Neuronal stem cell (in vitro differentiated cells): ENCODE measurements around the gene NUP62.
A peak's percentile ranks its signal among the peaks of the same experiment; 100 is the strongest.

Experiments used
- DNase-seq: peaks from one replicate; pipeline ENCODE4 v3.0.0-alpha.2; 2013; ENCODE audit warnings: low spot score
- H2AFZ ChIP-seq: one replicate; pipeline ENCODE4 v1.6.1; 2013; ENCODE audit warnings: mild to moderate bottlenecking, low read length, inconsistent platforms
- H2AK5ac ChIP-seq: 2 replicates; pipeline ENCODE4 v1.6.1; 2013; ENCODE audit warnings: low read depth, mild to moderate bottlenecking, inconsistent platforms, low read length, moderate library complexity, mixed read lengths
- H2BK120ac ChIP-seq: 2 replicates; pipeline ENCODE4 v1.6.1; 2013; ENCODE audit warnings: low read depth, mild to moderate bottlenecking, inconsistent platforms, low read length, moderate library complexity, mixed read lengths
- H2BK12ac ChIP-seq: one replicate; pipeline ENCODE4 v1.6.1; 2013; ENCODE audit warnings: low read length, inconsistent platforms
- H2BK15ac ChIP-seq: 2 replicates; pipeline ENCODE4 v1.6.1; 2013; ENCODE audit warnings: mild to moderate bottlenecking, low read length, inconsistent platforms, mixed read lengths
- H2BK5ac ChIP-seq: one replicate; pipeline ENCODE4 v1.6.1; 2013; ENCODE audit warnings: inconsistent platforms, mild to moderate bottlenecking, low read length, moderate library complexity
- H3K14ac ChIP-seq: one replicate; pipeline ENCODE4 v1.6.1; 2013; ENCODE audit warnings: low read length, inconsistent platforms
- H3K18ac ChIP-seq: 2 replicates; pipeline ENCODE4 v1.6.1; 2013; ENCODE audit warnings: low read length, inconsistent platforms
- H3K23ac ChIP-seq: 2 replicates; pipeline ENCODE4 v1.6.1; 2013; ENCODE audit warnings: low read depth, mild to moderate bottlenecking, mixed read lengths, low read length, inconsistent platforms; ENCODE audit not compliant: poor library complexity
- H3K27ac ChIP-seq: replicated peaks from 3 replicates; pipeline ENCODE4 v1.5.1; 2013; ENCODE audit warnings: low read length, inconsistent platforms
- H3K27me3 ChIP-seq, 3 experiments: 2 replicates each; pipeline ENCODE4 v1.6.1; 2013; ENCODE audit warnings: low read length in 3 of 3, mild to moderate bottlenecking in 2 of 3, inconsistent platforms in 1 of 3, low read depth in 1 of 3, mixed read lengths in 1 of 3, moderate library complexity in 1 of 3; ENCODE audit not compliant: control insufficient read depth in 3 of 3, insufficient read depth in 3 of 3
- H3K36me3 ChIP-seq, 2 donors: replicated peaks in 1 of 2; 2 replicates each; pipeline ENCODE4 v1.6.1; 2013; ENCODE audit warnings: low read length in 2 of 2; ENCODE audit not compliant: control insufficient read depth in 2 of 2, insufficient read depth in 2 of 2
- H3K4ac ChIP-seq: 2 replicates; pipeline ENCODE4 v1.6.1; 2013; ENCODE audit warnings: inconsistent platforms, mild to moderate bottlenecking, low read length, moderate library complexity
- H3K4me1 ChIP-seq, 2 donors: 1 replicate in 1 of 2; 2 replicates in 1 of 2; pipeline ENCODE4 v1.6.1; 2013; ENCODE audit warnings: low read length in 2 of 2, low read depth in 1 of 2; ENCODE audit not compliant: control insufficient read depth in 2 of 2, insufficient read depth in 1 of 2
- H3K4me2 ChIP-seq: one replicate; pipeline ENCODE4 v1.6.1; 2013; ENCODE audit warnings: mild to moderate bottlenecking, low read length, inconsistent platforms; ENCODE audit not compliant: insufficient read depth, poor library complexity, severe bottlenecking
- H3K4me3 ChIP-seq, 2 donors: 2 replicates each; pipeline ENCODE4 v1.5.1; 2013; ENCODE audit warnings: low read length in 2 of 2, mild to moderate bottlenecking in 2 of 2, inconsistent platforms in 1 of 2, moderate library complexity in 1 of 2
- H3K79me1 ChIP-seq: one replicate; pipeline ENCODE4 v1.6.1; 2013; ENCODE audit warnings: low read depth, mild to moderate bottlenecking, inconsistent platforms, low read length, moderate library complexity
- H3K9ac ChIP-seq: one replicate; pipeline ENCODE4 v1.6.1; 2013; ENCODE audit warnings: mild to moderate bottlenecking, low read depth, low read length, inconsistent platforms; ENCODE audit not compliant: poor library complexity
- H3K9me3 ChIP-seq, 2 donors: replicated peaks in 1 of 2; 2 replicates each; pipeline versions ENCODE3 to v1.6.1; 2013; ENCODE audit warnings: low read length in 2 of 2, mild to moderate bottlenecking in 2 of 2, inconsistent platforms in 1 of 2, low read depth in 1 of 2, mixed read lengths in 1 of 2, moderate library complexity in 1 of 2; ENCODE audit not compliant: control insufficient read depth in 2 of 2, insufficient read depth in 1 of 2
- H4K8ac ChIP-seq: one replicate; pipeline ENCODE4 v1.6.1; 2013; ENCODE audit warnings: low read depth, mild to moderate bottlenecking, inconsistent platforms, low read length, moderate library complexity
- H4K91ac ChIP-seq: one replicate; pipeline ENCODE4 v1.6.1; 2013; ENCODE audit warnings: low read length, low read depth, mild to moderate bottlenecking, inconsistent platforms; ENCODE audit not compliant: poor library complexity
- WGBS, 2 donors: extraction: QIAGEN DNeasy Blood & Tissue Kit; methylation state at CpG; one replicate each; pipeline ENCODE4 v1.1.7; 2013; ENCODE audit warnings: missing lambda C conversion rate in 2 of 2, mixed read lengths in 1 of 2; ENCODE audit not compliant: insufficient read length in 2 of 2, insufficient replicate concordance in 1 of 2; ENCODE audit errors: extremely low coverage in 2 of 2; 5-methylcytosine and 5-hydroxymethylcytosine counted together

The NUP62 gene

DNA sequence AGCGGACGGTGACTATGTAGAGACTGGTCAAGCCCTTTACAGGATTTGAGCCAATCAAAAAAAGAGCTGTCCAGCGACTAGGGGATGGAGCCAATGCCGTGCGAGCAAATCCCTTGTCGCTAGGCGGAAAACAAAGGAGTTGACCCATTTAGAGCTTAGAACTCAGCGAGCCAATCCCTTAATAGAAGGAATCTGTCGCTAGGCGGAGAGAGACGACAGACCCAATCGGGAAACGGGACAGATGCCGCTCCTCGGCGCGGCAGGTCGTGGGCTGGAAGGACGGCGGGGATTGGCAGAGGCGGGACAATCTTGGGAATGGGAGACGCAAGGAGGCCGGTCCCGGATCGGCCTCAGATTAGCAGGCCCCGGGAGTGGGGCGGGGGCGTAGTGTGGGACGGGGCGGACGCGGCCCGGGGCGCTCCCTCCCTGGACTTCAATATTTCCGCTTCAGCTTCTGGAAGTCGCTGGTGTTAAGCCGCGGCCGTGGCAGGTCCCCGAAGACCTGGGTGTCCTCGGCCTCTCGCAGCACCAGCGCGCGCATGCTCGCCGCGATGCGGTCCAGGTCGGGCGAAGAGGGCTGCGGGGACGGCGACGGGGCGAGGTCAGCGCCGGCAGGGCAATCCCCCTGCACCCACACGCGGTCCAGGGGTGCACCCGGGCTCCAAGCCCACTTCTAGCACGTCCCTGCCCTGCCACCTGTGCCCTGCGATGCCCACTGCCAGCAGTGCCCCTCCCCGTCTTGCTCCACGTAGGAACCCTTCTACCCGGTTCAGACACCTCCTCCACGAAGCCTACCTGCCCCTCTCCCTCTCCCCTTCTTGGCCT, 59.6 kb downstream of the NUP62 start:
- H3K79me1 ChIP-seq, result peaks cover 5% of the 10 kb centered on the region
- peak overlapping the region; percentile 70 for H4K8ac ChIP-seq
- no CpG with 5 or more reads among the region's 67 CpGs for WGBS, 2 donors
- H3K23ac ChIP-seq, result peak overlapping the region; percentile 92
- peak overlapping the region; percentile 42 for H3K4ac ChIP-seq
- no peak overlapping the region for H2BK120ac ChIP-seq
- peak overlapping the region; percentile 99 for H2AK5ac ChIP-seq
- DNase-seq, result peak; percentile 100
- H2AFZ ChIP-seq, result peak overlapping the region; percentile 82
- H3K4me3 ChIP-seq, result peak overlapping the region; percentile 50 to 82
- peak overlapping the region; percentile 96 for H3K9ac ChIP-seq
- peak overlapping the region; percentile 60 for H2BK15ac ChIP-seq
- peak overlapping the region; percentile 98 for H3K18ac ChIP-seq
- H3K36me3 ChIP-seq, result peaks cover 6 to 21% of the 10 kb centered on the region in 2 donors
- H3K27me3 ChIP-seq, result no peaks in the 10 kb centered on the region
- H3K9me3 ChIP-seq, result no peaks in the 10 kb centered on the region
- H3K4me1 ChIP-seq, result peaks cover 17 to 18% of the 10 kb centered on the region in 2 donors
- peak overlapping the region; percentile 86 for H3K14ac ChIP-seq
- peak overlapping the region; percentile 75 for H3K4me2 ChIP-seq
- peak overlapping the region; percentile 91 for H2BK12ac ChIP-seq
- H2BK5ac ChIP-seq, result peak overlapping the region; percentile 96
- peak overlapping the region; percentile 93 for H4K91ac ChIP-seq
- peak overlapping the region; percentile 90 for H3K27ac ChIP-seq

DNA sequence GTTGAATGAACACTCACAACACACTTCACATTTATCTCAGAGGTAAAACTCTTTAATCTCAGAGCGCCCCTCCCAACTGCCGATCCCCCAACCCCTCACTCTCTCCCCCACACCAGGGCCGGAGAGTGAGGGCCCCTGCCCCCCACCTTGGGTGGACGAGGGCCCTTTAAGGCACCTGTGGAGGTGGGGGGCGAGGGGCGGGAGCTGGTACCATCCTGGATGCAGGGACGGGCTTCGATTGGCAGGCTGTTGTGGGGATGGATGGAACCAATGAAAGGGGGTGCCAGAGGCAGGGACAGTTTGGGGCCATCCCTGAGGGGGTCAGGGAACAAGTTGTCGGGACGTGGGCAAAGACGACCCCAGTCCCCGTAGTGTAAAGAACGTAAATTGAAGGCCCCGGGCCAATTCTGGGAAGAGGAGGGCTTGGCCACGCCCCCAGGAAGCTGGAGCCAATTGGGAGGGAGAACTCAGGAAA, 60.3 kb downstream of the NUP62 start:
- Histone ChIP-seq H3K4ac (no peak overlapping the region), H3K4me1 (peaks cover 17 to 18% of the 10 kb centered on the region in 2 donors), H3K9ac (peak overlapping the region; percentile 68), H3K27me3 (no peaks in the 10 kb centered on the region), H2BK120ac (peak overlapping the region; percentile 26), H2BK5ac (no peak overlapping the region), H3K14ac (no peak overlapping the region), H4K8ac (no peak overlapping the region), H4K91ac (no peak overlapping the region), H2BK15ac (no peak overlapping the region), H3K36me3 (peaks cover 11 to 27% of the 10 kb centered on the region in 2 donors), H3K27ac (peak overlapping the region; percentile 85), H3K4me3 (peak overlapping the region; percentile 34 to 79), H3K9me3 (no peaks in the 10 kb centered on the region), H2AFZ (peak overlapping the region; percentile 66), H3K18ac (peak overlapping the region; percentile 73), H2AK5ac (no peak overlapping the region), H3K23ac (no peak overlapping the region), H2BK12ac (no peak overlapping the region), H3K4me2 (peak overlapping the region; percentile 75), H3K79me1 (peaks cover 3% of the 10 kb centered on the region)
- DNase-seq, result no peak
- WGBS, 2 donors, result no CpG with 5 or more reads among the region's 15 CpGs

DNA sequence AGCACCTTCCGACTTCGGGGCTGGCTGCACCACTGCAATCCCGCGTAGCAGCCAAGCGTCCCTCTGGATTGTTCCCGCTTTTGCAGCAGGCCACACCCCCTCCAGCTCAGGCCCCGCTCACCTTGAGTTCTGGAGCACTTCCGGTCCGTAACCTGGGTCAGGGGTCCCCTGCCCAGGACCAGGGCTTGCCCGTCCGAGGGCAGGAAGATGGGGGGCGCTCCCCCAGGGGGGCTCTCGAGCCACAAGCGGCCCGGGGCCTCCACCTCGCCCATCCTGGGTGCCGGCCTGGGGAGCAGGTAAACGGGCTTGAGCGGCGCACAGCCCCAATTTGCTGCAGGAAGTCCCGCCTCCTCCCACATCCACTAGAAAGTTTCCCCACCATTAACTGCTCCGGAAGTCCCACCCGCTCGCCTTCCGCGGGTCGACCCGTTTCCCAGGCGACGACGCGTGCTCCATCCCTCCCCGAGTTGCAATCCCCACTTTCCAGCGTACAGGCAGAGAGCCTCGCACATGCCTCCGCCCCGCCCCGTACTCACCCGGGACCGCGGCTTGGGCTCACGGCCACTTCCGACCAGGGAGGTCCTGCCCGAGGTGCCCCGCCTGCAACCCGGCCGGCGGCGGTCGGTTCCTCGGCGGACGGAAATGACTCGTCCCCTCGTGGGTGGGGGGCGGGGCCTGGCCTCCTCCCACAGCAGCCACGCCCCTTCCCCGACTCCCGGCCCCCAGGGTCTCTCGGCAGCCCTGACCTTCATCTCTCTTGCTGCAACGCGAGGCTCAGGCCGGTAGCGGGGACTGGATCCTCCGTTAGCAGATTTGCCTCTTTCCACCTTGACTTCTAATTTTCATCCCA, 62.1 kb downstream of the NUP62 start, which contains the start of gene PNKP:
TSS of gene PNKP (minus strand) at position 644 of the 850 bp plus-strand sequence. CDS start at position 272, 372 bp downstream.
- Histone ChIP-seq H2AK5ac (no peak within 1 kb of the TSS), H3K79me1 (peaks cover 3% of the 10 kb centered on the region), H3K9me3 (peaks cover 0 to 2% of the 10 kb centered on the region in 2 donors), H3K9ac (peak within 1 kb of the TSS; percentile 96), H3K14ac (peak within 1 kb of the TSS; percentile 95), H3K18ac (peak within 1 kb of the TSS; percentile 97), H2AFZ (peak within 1 kb of the TSS; percentile 97), H3K4me1 (peaks cover 17 to 18% of the 10 kb centered on the region in 2 donors), H3K4me3 (peak within 1 kb of the TSS; percentile 86 to 97), H2BK12ac (peak within 1 kb of the TSS; percentile 87), H3K4me2 (peak within 1 kb of the TSS; percentile 67), H4K91ac (no peak within 1 kb of the TSS), H3K27me3 (no peaks in the 10 kb centered on the region), H2BK5ac (peak within 1 kb of the TSS; percentile 84), H3K23ac (peak within 1 kb of the TSS; percentile 89), H3K27ac (peak within 1 kb of the TSS; percentile 93), H2BK15ac (no peak within 1 kb of the TSS), H2BK120ac (no peak within 1 kb of the TSS), H3K4ac (no peak within 1 kb of the TSS), H3K36me3 (peaks cover 24 to 45% of the 10 kb centered on the region in 2 donors), H4K8ac (no peak within 1 kb of the TSS)
- WGBS, 2 donors, result no CpG with 5 or more reads among the region's 65 CpGs
- peak; percentile 87 for DNase-seq
